NCI-H345 treated with DMSO at 0.1 percent for 48 hours (cell line): Measurements from ENCODE around the gene GPR39.
A peak's percentile ranks its signal among the peaks of the same experiment; 100 is the strongest.

ENCODE experiments used
- DNase-seq: peaks from one replicate; lab custom pipeline; 2025; ENCODE audit not compliant: unreplicated experiment; lab: John Stamatoyannopoulos, UW

Gene GPR39

GRCh38 chr2:132560562-132560961, 144.0 kb downstream of the GPR39 start:
- no peak for DNase-seq

GRCh38 chr2:132562245-132562644, 145.6 kb downstream of the GPR39 start:
- no peak for DNase-seq

- DNase-seq, result no peak
Observed at GRCh38 chr2:132564065-132564464, 147.5 kb downstream of the GPR39 start.

- DNase-seq, result no peak
Observed at GRCh38 chr2:132566379-132566778, 149.8 kb downstream of the GPR39 start.

GRCh38 chr2:132567682-132568081, 151.1 kb downstream of the GPR39 start:
- DNase-seq, result no peak

GRCh38 chr2:132568656-132569055, 152.1 kb downstream of the GPR39 start:
- no peak for DNase-seq

- no peak for DNase-seq
Observed at GRCh38 chr2:132573444-132574007, 156.9 kb downstream of the GPR39 start.

GRCh38 chr2:132577686-132578085, 161.1 kb downstream of the GPR39 start:
- no peak for DNase-seq

- DNase-seq, result no peak
Observed at GRCh38 chr2:132581591-132581990, 165.0 kb downstream of the GPR39 start.

- DNase-seq, result peak; percentile 96
Observed at GRCh38 chr2:132581991-132582738, 165.6 kb downstream of the GPR39 start.

- DNase-seq, result no peak
Observed at GRCh38 chr2:132583666-132584360, 167.2 kb downstream of the GPR39 start.

GRCh38 chr2:132584976-132585817, 168.6 kb downstream of the GPR39 start:
- DNase-seq, result no peak

GRCh38 chr2:132586101-132586511, 169.5 kb downstream of the GPR39 start:
- DNase-seq, result no peak

GRCh38 chr2:132586835-132587234, 170.2 kb downstream of the GPR39 start:
- no peak for DNase-seq

GRCh38 chr2:132588576-132588975, 172.0 kb downstream of the GPR39 start:
- no peak for DNase-seq

- no peak for DNase-seq
Observed at GRCh38 chr2:132589111-132589830, 172.7 kb downstream of the GPR39 start.

GRCh38 chr2:132589966-132590365, 173.4 kb downstream of the GPR39 start:
- DNase-seq, result no peak

- no peak for DNase-seq
Observed at GRCh38 chr2:132593171-132593570, 176.6 kb downstream of the GPR39 start.

- DNase-seq, result no peak
Observed at GRCh38 chr2:132595186-132595585, 178.6 kb downstream of the GPR39 start.

GRCh38 chr2:132595693-132596092, 179.1 kb downstream of the GPR39 start:
- no peak for DNase-seq

GRCh38 chr2:132597166-132597565, 180.6 kb downstream of the GPR39 start:
- DNase-seq, result no peak
